Measurements from ENCODE around the gene FAM240A.

DNA sequence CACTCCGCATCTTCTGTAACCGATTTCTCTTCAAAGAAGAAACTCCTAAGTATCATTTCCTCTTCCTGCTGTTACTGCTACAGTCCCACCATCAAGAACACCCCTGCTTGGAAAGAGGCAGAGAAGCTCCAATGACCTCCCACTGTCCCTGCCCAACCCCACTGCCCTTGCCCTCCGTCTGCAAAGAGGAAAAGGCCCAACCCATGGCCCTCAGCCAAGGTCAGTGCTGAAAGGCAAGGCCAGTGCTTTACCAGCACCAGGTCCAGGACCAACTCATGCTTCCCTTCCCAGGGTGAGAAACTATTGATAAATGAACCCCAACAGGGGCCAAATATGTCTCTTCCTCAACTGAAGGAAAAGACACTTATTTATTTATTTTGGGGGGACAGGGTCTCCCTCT is 22.5 kb downstream of the FAM240A start:
- TF ChIP-seq POLR2AphosphoS5 (IDR thresholded peaks at IDR 0.05; ENCODE audit: borderline replicate concordance, low read depth, low read length) = no peak
- no peak for TF ChIP-seq EZH2 (IDR thresholded peaks at IDR 0.05)

Data from SK-N-MC (cell line).